HG03571 (cell line): ENCODE results near the gene CALHM5.

Experiments
- ATAC-seq: cut with Tn5 transposase; IDR thresholded peaks from one replicate; pipeline ENCODE4 v1.9.1; 2021; ENCODE audit not compliant: unreplicated experiment

CALHM5 gene

DNA sequence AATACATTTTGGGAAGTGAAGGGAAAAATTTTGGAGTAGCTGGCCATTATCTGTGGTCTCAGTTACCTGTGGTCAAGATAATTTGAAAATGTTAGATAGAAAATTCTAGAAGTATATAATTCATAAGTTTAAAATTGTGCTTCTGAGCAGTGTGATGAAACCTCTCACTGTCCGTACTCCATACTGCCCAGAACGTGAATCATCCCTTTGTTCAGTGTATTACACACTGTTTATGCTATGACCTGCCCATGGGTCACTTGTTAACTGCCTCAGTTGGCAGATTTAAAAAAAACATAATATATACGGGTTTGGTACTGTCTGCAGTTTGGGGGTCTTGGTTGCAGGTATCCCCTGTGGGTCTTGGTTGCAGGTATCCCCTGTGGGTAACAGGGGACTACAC, 4.1 kb upstream of the CALHM5 start:
- no peak for ATAC-seq

GRCh38 chr6:116508527-116508926, 2.9 kb upstream of the CALHM5 start:
- no peak for ATAC-seq

- ATAC-seq: no peak
Measured at GRCh38 chr6:116512111-116512559, 696 bp downstream of the CALHM5 start.

GRCh38 chr6:116512734-116513133, 1.3 kb downstream of the CALHM5 start:
- no peak for ATAC-seq

DNA sequence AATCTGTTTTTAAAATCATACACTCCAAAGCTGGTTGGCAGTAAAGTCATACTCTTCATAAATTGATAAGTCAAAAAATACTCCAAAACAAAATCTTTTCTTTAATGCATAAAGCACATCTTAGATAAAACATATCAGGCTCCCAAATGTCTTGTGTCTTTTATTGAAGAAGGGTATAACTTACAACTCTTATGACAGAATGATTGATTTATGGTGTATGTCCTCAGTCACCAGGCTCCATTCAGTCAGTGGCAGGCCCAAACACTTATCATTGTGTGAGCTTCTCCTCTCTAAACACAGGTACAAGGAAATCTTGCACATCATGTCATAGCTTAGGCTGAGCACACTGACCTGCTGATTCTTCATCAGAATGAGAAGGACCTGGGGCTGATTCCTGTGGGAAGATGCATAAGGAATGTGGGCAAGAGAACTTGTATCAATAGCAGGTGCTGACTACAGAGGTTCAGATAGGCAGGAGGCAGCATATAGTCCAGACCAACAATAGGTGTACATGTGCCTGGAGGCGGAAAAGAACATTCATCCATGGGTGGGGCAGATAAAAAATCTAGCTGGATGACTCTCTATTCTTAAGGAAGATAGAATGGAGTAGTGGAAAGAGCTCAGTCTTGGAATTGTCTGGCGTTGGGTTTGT, 1.9 kb downstream of the CALHM5 start:
- ATAC-seq: no peak

GRCh38 chr6:116514111-116514510, 2.7 kb downstream of the CALHM5 start:
- no peak for ATAC-seq

- no peak for ATAC-seq
Measured at GRCh38 chr6:116515141-116515540, 3.7 kb downstream of the CALHM5 start.

DNA sequence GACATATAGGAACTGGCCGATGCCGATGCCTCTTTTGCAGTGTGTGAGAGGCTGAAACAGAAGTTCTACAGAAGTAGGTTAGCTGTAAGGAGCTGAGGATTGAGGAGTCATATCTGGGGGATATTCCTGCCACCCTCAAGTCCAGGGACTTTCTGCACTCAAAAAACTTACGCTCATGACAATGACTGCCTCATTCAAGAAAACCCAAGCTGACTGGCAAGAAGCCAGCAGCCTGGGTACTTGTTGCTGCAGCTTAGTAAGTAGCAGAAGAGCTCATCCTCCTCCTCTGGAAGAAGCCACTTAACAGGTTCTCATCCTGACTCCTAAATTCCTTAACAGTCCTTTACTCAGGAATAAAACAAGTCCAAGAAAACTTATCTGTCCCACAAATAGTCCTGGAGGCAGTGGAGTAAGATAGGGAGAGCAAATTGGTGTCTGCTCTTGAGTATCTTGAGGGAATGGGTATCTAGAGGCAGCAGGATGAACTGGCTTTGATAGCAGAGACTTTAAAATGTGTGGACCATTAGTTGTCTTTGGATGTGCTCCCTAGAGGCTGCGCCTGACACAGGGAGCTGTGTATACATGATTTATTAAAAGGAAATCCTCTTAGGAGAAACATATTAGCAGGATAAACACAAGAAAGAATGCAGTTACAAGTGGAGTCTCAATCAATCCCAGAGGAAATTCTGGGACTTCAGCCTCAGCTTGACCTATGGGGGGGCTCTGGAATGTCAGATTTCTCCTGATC, 7.4 kb downstream of the CALHM5 start:
- ATAC-seq: no peak

DNA sequence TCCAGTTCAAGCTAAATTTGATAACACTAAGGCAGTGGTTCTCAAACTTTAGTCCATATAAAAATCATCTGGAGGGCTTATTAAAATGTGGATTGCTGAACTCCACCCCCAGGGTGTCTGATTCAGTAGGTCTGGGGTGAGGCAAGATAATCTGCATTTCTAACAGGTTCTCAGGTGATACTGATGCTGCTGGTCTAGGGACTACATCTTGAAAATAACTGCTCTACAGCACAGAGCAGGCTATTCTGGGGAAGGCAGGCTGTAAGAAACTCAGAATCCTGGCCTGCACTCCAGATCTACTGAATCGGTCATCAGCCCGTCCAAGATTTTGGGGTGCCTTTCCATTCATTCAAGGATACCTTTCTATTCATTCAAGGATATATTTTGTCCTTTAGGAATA, 11.5 kb downstream of the CALHM5 start:
- ATAC-seq: no peak

- ATAC-seq: no peak
Measured at GRCh38 chr6:116524236-116524635, 12.8 kb downstream of the CALHM5 start.

- ATAC-seq: no peak
Measured at GRCh38 chr6:116528133-116528532, 16.7 kb downstream of the CALHM5 start.

DNA sequence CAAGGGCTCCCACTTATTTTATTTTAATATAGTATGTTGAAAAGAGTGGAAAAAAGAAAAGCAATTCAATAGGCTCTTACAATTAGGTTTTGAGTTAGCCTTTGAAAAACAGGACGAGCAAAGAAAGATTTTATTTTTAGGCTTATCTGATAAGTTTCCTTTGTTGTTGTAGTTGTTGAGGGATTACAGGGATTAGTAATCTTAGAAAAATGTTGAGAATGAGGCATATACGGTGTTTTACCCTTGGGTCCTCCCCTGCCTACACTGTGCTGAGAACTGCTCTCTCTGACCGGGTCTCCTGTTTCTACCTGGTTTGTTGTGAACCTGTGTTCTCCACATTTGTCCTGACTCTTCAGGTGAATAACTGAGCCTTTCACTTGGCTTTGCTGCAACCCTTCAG, 17.3 kb downstream of the CALHM5 start:
- ATAC-seq: no peak

- no peak for ATAC-seq
Measured at GRCh38 chr6:116529466-116530290, 18.2 kb downstream of the CALHM5 start.

DNA sequence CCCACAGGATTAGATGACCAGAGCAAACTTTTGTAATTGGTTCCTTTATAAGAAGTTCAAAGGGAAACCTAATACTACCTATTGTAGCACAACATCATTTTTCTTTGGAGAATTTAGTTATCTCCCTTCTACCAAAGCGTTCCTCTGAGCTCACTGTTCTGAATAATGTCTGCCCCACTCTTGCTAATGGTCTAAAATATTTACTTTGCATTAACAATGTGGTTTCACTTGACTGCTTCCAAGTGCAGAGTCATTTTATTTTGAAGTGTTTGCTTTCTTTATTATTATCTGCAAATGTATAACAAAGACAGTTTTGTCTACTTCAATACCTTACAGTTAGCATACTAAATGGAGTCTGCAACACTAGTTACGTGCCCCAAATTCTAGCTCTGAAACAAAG, 19.0 kb downstream of the CALHM5 start:
- no peak for ATAC-seq

DNA sequence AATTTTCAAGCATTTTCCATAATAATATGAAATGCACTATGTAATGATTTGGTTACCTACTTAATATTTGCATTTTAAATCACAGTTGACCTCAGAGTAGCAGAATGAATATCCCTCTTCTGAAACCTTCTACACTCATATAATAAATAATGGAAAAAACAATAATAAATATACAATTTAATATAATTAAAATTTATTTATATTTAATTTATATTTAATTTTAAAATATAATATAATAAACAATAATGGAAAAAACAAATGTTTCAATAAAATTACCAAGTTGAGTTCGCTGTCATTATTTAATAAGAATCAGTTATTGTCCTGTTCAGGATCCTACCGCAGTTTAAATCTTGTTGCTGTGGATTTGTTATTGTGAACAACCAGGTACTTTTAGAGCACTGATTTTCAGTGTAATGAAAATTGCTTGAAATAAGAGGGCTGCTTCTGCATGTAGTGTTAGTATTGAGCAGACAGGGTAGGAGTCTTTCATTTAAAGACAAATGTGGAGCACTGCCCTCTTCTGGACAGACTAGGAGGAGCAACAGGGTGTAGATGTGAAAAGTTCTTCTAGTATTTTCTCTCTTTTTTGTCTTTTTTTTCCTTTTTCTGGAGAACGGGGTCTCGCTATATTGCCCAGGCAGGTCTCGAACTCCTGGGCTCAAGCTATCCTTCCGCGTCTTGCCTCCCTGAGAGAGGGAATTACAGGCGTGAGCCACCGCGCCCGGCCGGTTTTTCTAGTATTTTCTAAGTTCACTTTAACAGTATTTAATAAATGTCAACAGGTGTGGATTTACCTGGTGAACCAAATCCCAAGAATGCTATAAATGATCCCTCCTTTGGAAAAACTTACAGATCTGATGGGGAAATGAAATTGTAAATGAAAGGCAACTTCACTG, 20.5 kb downstream of the CALHM5 start:
- ATAC-seq: peak; percentile 86

DNA sequence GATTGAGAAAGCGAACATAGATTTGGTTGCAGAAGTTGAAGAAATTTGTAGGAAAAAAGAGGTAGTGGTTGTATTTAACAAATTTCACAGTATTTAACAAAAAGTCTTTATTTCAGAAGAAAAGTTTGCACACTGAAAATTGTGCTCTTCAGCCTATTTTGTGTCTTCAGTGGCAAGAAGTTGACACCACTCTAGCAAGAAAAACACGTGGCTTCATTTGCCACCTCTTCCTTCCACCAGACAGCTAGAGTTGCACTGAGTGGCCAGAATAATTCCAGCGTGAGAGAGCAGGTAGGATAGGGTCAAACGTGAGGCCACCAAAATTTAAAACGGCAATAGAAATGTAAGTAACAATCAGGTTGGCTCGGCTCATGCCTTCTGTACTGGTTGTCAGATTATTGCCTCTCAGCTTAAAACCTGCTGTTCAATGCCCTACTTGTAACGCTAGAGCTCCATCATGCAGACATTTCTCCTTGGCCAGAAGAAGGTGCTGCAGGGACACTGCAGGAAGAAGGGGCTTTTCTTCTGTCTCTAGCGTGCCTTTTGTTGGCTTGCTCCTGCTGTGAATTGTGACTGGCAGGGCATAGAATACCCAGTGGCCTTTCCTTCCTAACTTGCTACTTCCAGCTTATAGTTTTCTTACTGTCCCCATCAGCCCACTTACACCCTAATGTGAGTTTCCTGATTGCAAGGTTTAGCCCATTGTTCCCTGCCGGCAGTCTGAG, 22.0 kb downstream of the CALHM5 start:
- no peak for ATAC-seq

DNA sequence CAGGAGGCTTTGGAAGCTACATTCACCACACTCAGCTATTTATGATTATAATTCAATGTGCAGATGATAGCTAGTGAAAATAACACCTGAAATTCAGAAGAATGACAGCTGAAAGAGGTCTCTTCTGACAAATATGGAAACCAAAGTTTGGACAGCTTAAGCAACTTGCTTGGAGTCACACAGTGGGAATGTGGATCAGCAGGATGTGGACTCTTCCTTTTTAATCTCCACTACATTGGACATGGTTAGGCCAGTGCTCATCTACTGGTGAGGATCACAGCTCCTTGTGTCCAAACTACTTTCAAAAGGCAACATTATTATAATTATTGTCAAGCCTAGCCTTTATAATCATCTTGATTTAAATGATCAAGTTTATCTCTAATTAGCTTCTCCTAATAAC, 23.7 kb downstream of the CALHM5 start:
- ATAC-seq: no peak

DNA sequence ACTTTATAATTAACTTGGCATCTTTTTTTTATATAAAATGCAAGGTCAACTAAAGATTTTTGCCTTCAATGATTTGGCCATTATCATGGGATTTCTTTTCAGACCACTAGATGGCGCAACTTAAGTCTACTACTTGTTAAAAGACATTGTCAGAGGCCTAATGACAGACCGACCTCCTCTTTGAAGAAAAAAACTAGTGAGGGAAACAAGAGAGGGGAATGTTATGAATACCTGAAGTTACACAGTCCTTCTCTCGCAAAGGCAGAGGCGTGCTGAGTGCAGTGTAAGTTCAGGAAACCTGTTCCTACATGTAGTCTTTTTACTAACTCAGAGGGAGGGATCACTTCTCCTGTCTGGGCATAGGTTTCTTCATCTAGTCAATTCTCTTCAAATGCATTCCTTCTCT, 24.8 kb downstream of the CALHM5 start:
- no peak for ATAC-seq

DNA sequence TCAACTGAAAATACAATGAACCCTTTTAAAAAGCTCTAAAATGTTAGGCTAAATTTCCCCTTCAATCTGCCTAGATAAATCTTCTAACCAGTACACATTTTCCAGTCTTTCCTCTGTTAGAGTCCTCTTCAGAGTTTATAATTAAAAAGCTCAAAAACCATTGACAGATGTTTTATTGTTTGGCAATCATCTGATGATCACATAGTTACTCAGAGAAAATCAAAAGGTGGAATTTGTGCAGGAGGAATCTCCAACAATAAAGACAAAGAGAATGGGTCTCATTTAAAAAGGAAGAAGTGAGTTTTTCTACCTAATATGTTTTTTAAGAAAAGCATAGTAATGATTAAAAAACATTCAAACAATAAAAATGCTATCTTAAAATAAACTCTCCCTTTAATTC, 31.0 kb downstream of the CALHM5 start:
- ATAC-seq: no peak

DNA sequence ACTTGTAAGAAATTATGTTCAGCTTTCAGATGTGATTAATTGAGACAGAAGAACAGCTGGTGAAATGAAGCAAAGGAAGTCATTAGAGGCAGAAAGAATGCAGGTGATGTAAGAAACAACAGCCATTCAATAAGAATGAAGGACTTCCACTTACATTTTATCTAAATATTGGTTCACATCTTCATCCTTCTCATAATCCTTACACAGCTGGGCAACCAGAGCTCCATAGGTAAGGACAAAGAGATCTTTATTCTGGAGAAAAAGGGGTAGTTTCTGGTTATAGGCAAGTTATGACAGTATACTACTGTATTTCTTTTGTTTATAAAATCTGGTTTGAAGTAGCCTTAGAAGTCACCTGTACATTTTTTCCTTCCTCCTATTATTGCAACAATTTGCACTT, 31.7 kb downstream of the CALHM5 start:
- ATAC-seq: no peak
